HTERT RPE-1 (cell line): ENCODE results near the gene ADM2.

Source experiments
- in situ Hi-C: fragments of 300-500 bp; cut with MboI; formaldehyde crosslinking; loops from 4 replicates; pipeline ENCODE4 v1.14.3; 2020; ENCODE audit warnings: low sequenced_read_pairs

Gene ADM2

GRCh38 chr22:50467341-50467740 is 14.0 kb upstream of the ADM2 start:
- in situ Hi-C loops = no loop called here

- in situ Hi-C loops = no loop called here
Observed at GRCh38 chr22:50467773-50468440, 13.4 kb upstream of the ADM2 start.

DNA sequence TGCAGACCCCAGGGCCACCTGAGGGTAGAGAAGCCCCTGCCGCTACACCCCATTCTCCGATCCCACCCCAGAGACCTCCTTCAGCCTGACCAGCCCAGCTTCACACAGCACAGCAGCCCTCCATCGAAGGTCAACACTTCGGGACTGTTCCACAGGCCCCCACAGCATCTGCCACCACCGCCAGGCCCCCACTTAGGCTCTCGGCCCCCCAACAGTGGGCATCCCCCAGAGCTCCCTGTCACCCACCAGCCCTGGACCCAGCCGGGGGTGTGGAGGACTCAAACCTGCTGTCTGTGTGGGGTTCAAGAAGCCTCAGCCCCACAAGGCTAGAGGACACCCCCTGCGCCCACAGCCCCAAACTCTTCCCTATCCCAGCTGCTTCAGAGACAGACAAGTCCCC is 12.7 kb upstream of the ADM2 start:
- in situ Hi-C loops = no loop called here

- in situ Hi-C loops = no loop called here
Observed at GRCh38 chr22:50469377-50470305, 11.7 kb upstream of the ADM2 start.

DNA sequence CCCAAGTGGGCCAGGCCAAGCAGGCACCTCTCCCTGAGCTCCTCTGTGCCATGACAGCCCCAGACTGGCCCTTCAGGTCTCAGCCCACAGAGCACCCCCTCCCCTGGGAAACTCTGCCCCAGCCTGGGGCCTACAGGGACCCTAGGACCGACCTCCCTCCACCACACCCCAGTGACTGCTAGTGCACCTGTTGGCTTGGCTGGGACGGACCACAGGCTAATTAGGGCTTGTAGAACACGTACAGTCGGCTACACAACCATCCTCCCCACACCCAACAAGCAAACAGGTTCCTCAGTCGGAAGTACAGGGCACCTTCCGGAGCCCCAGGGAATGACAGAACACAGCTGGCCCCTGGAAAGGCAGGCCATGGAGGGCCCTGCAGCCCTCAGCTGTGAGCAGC is 10.9 kb upstream of the ADM2 start:
- in situ Hi-C loops = no loop called here

DNA sequence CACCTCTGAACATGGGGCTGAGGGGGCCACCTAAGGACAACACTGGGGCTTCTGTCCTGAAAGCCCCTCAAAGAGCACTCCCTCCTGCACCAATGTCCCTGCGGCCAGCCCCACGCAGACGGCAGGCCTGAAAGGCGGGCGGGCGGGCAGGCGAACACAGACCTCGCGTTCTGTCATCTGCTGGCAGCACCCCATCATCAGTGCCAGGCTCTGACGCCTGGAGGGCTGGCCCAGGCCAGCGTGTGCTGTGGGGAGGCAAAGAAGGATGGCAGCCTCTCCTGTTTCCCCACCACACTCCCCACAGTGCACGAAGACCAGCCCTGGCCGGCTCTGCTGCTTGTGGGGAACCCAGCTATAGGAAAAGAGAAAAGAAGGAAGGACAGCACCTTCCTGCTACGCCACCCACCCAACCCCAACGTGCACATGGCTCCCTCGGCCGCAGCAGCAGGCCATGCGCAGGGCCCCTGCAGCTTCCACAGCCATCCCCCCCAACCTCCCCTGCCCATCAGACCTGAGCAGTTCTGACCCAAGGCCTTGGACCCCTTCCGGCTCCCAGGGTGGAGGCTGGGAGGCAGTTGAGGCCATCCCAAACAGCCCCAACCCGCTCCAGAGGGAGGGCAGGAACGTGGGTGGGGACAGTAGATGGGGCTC is 10.0 kb upstream of the ADM2 start:
- in situ Hi-C loops = no loop called here

- in situ Hi-C loops = no loop called here
Observed at GRCh38 chr22:50471962-50472361, 9.4 kb upstream of the ADM2 start.

DNA sequence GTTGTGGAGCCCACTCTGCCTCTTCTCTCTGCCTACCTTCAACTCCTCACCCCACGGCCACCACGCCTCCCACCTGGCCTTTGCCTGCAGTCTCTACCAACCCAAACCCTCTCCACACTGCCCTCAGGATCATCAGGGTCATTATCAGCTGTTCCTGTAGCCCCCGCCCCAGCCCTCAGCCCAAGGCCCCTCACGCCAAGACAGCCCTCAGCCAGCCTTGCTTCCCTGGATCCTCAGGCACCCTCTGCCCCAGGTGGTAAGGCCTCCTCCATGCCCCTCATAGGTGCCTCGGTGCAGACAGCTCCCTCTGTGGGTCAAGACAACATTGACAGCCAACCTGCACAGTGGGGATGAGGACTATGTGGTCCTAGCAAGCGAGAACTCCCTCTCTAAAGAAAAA is 8.3 kb upstream of the ADM2 start:
- in situ Hi-C loops = no loop called here

DNA sequence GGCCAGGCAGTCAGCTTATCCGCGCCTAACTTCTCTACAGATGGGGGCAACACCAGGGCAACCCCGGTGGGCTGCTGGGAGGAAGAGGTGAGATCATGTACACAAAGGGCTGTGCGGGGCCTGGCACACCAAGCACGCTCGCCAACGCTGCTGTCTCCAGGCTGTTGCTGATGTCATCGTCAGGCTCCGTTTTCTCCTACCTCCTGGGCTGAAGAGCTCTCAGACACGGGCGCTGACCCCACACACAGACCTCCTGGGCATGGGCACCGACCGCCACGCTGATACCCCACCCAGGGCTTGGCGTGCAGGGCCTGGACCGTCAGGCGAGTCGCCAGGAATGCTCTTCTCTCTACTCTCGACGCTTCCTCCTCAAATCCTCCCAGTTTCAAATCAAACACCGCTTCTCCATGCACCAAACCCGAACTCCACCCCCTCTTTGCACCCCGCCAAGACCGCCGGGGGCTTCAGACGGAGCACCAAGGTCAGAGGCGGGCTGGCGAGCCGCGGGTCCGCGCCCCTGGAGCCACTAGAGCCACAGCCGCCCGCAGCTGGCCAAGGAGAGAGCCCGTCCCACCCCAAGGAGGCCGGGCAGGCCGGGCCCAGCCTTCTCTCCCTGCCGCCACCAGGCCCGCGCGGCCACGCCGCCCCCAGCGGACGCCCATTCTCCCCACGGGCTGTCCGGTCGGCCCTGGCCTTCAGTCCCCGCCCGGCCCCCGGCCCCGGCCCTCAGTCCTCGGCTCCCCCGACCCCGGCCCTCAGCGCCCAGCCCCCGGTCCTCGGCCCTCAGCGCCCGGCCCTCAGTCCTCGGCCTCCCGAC is 7.3 kb upstream of the ADM2 start:
- in situ Hi-C loops = no loop called here

GRCh38 chr22:50474710-50475651 is 6.4 kb upstream of the ADM2 start, which contains the start of gene SBF1:
TSS of gene SBF1 (minus strand) at chr22:50475035. CDS start at chr22:50474840, 195 bp downstream.
- in situ Hi-C loops = no loop called here

- in situ Hi-C loops = no loop called here
Observed at GRCh38 chr22:50475652-50476002, 5.7 kb upstream of the ADM2 start.

- in situ Hi-C loops = no loop called here
Observed at GRCh38 chr22:50476868-50477267, 4.5 kb upstream of the ADM2 start.

DNA sequence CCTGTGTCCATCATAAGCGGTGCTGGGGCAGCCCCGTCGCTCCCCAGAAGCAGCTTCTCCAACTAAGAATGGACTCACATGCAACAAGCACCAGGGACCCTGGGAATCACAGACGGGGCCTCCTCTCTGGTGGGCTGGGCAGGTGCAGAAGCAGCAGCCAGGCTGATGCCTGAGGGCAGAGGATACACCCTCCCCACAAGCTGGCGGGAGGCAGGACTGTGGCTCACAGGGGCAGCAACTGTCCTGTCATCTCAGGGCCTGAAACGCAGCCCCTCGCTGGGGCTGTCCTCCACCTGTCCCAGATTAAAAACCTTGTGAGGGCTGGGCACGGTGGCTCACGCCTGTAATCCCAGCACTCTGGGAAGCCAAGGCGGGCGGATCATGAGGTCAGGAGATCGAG is 3.4 kb upstream of the ADM2 start:
- in situ Hi-C loops = no loop called here

GRCh38 chr22:50479721-50480120 is 1.6 kb upstream of the ADM2 start:
- in situ Hi-C loops = no loop called here

DNA sequence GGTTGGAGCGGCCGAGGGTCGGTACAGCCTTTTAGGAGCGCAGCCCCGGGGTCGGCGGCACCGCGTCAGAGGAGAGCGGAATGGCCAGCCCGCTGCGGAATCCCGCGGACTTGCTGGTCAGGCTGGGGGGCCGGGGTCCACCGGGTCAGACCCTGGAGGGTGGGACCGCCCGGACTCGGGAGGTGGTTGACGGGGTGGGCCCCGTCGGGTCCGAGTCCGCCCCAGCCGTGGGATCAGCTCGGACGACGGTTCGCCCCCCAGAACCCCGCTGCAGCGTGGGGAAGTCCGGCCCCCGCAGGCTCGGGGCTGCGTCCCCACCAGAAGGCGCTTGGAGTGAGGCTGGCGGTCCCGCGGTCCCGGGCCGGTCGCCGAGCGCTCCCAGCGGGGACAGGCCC is 301 bp upstream of the ADM2 start:
- in situ Hi-C loops = no loop called here

DNA sequence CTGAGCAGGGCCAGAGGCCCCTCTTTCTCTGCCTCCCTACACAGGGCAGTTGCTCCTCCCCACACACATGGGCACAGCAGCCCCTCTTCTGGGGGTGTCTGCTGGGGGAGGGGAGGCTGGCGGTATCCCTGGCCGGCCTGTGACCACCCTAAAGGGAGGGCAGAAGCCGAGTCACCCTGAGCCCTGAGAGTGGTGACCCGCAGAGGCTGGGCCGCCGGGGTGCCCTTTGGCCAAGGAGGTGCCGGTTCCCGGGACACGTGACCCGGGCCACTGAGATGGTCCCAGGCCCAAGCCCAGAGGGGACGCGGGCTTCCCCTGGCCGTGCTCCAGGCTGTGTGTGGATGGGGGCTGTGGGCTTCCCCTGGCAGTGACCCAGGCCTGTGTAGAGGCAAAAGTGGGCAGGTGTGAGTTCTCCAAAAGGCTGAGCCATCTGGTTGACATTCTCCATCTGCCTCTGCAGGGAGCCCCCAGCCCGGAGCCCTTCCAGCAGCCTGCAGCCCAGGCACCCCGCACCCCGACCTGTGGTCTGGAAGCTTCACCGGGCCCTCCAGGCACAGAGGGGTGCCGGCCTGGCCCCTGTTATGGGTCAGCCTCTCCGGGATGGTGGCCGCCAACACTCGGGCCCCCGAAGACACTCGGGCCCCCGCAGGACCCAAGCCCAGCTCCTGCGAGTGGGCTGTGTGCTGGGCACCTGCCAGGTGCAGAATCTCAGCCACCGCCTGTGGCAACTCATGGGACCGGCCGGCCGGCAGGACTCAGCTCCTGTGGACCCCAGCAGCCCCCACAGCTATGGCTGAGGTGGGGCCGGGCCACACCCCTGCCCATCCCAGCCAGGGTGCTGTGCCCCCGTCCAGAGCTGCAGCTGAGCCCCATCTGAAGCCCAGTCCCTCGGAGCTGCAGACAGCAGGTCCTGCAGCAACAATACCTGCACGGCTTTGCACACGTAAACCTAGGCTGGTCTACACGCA is 1.0 kb downstream of the ADM2 start:
- in situ Hi-C loops = no loop called here

DNA sequence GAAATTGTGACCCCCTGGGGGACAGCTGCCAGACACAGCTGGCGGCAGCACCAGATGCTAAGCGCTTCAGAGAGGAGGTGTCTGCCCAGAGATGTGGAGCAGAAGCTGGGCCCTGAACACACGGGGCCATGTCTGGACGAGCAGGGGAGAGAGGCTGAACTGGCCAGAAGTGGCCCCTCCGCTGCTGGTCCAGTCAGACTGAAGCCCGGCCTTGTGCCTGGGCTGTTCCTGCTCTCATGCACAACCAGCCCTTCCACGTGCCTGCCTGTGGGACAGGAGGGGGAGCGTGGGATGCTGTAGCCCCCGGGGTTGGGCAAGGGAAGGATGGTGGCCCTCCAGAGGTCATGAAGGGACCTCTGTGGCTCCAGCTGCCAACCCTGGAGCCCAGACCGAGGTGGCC is 1.8 kb downstream of the ADM2 start:
- in situ Hi-C loops = no loop called here

DNA sequence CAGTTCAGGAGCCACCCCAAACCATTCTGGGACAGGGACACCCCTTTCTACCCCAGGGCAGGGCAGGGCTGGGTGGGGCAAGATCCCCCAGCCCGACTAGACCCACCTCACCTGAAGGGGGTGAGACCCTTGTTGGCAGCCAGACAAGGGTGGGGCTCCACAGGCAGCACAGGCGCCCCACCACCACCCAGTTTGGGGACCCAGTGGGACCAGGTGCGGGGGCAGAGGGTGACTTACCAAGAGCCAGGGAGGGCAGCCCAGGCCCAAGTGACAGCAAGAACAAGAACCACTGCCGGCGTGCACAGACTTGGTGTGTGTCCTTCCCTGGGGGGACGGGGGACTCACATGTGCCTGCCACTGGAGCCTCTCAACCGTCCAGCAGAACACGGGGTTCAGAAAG is 2.2 kb downstream of the ADM2 start:
- in situ Hi-C loops = no loop called here
